Measurements from ENCODE around the gene CMTR1. TPM values are rescaled to one million over a fixed set of nuclear protein-coding genes. Genes with fewer than 3 reads are reported as not detected.

The CMTR1 gene
- polyA plus RNA-seq, 1 of the 3 experiments (the other 2 are of a cell fraction), result 19.8 TPM

DNA sequence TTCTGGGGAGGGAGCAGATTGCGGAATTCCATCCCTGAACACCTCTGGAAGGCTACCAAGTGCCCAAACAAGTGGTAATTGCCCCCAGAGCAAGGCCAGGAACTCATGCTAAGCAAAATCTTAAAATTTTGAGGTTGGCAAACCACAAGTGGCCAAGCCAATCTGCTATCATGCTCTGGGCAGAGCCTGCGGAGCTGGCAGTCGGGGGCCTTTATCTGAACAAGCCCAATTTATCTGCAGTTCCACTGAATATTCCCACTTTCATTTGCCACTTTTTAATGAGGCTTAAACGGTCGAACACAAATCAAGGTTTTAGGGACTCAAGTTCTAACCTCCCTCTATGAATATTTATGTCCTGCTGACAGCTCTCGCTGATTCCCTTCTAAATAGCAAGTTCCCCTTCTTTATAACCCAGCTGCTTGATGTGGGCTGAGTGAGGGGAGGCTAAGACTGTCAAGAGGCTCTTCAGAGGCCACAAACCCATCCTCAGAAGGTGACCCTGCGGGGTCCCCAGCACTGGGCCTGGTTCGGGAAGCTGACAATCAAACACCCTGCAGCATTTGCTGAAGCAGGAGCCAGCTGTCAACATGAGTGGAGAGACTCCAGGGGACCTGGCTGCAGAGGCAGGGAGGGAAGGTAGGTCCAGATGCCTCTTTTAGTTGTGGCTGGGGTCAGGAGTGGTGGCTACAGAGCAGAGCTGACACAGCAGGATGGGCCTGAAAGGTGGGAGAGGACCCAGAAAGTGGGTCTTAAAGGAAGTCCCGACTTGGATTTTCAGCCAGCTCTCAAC is 54.8 kb downstream of the CMTR1 start (continued):
- TF ChIP-seq, protein P1, sequence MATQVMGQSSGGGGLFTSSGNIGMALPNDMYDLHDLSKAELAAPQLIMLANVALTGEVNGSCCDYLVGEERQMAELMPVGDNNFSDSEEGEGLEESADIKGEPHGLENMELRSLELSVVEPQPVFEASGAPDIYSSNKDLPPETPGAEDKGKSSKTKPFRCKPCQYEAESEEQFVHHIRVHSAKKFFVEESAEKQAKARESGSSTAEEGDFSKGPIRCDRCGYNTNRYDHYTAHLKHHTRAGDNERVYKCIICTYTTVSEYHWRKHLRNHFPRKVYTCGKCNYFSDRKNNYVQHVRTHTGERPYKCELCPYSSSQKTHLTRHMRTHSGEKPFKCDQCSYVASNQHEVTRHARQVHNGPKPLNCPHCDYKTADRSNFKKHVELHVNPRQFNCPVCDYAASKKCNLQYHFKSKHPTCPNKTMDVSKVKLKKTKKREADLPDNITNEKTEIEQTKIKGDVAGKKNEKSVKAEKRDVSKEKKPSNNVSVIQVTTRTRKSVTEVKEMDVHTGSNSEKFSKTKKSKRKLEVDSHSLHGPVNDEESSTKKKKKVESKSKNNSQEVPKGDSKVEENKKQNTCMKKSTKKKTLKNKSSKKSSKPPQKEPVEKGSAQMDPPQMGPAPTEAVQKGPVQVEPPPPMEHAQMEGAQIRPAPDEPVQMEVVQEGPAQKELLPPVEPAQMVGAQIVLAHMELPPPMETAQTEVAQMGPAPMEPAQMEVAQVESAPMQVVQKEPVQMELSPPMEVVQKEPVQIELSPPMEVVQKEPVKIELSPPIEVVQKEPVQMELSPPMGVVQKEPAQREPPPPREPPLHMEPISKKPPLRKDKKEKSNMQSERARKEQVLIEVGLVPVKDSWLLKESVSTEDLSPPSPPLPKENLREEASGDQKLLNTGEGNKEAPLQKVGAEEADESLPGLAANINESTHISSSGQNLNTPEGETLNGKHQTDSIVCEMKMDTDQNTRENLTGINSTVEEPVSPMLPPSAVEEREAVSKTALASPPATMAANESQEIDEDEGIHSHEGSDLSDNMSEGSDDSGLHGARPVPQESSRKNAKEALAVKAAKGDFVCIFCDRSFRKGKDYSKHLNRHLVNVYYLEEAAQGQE (IDR thresholded peaks at IDR 0.05; ENCODE audit: low read depth, low read length), result no peak
- TF ChIP-seq NRF1 (IDR thresholded peaks at IDR 0.05; ENCODE audit: low read depth, low read length) (no peak), POLR2AphosphoS5 (IDR thresholded peaks at IDR 0.05; ENCODE audit: low read depth, low read length) (no peak), MXI1 (IDR thresholded peaks at IDR 0.05; ENCODE audit: low read depth, low read length) (no peak), JUND (IDR thresholded peaks at IDR 0.05) (no peak), ELF1 (IDR thresholded peaks at IDR 0.05) (no peak), SMC3 (IDR thresholded peaks at IDR 0.05; ENCODE audit: low read depth, low read length) (no peak)

DNA sequence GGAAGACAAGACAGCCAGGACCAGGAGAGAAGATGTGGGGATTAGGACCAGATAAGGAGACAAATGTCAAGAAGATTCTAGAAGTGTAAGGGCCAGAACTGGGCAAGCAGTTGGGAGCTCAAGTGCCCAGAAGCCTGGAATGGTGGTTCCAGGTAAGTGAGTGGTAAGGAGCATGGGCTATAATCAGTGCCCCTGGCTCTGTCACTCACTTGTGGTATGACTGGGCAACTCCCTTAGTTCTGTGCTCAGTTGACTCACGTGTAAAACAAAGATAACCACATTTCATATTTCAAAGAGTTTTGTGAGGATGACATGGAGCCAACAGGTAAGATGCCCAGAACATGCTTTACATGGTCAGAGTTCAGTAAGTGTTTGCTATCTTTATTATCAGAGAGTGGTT is 55.5 kb downstream of the CMTR1 start:
- POLR2A ChIA-PET, result interaction anchor here (0.5 to 1.4 kb wide), 2 partner anchors 77 to 209 kb away, joined by 4 to 5 read pairs; partner anchors contain the start of gene MDGA1
- 100% methylated on average over 1 of the region's 1 CpG for WGBS (ENCODE audit: low lambda C conversion rate)
- TF ChIP-seq MXI1 (IDR thresholded peaks at IDR 0.05; ENCODE audit: low read depth, low read length) (no peak), NRF1 (IDR thresholded peaks at IDR 0.05; ENCODE audit: low read depth, low read length) (no peak), RFX5 (IDR thresholded peaks at IDR 0.05; ENCODE audit: low read length) (no peak), MEF2A (IDR thresholded peaks at IDR 0.05; ENCODE audit: borderline replicate concordance, low read depth) (no peak), POLR2AphosphoS5 (IDR thresholded peaks at IDR 0.05; ENCODE audit: low read depth, low read length) (no peak), RAD21 (IDR thresholded peaks at IDR 0.05; ENCODE audit: low read length) (no peak), GATA2 (CRISPR knock-in tag; IDR thresholded peaks at IDR 0.05) (no peak), EZH2phosphoT487 (IDR thresholded peaks at IDR 0.05; ENCODE audit: borderline replicate concordance, low read depth) (no peak), ELF1 (IDR thresholded peaks at IDR 0.05) (no peak), TCF12 (IDR thresholded peaks at IDR 0.05) (no peak)
- TF ChIP-seq, protein P2, sequence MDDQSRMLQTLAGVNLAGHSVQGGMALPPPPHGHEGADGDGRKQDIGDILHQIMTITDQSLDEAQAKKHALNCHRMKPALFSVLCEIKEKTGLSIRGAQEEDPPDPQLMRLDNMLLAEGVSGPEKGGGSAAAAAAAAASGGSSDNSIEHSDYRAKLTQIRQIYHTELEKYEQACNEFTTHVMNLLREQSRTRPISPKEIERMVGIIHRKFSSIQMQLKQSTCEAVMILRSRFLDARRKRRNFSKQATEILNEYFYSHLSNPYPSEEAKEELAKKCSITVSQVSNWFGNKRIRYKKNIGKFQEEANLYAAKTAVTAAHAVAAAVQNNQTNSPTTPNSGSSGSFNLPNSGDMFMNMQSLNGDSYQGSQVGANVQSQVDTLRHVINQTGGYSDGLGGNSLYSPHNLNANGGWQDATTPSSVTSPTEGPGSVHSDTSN (IDR thresholded peaks at IDR 0.05), result no peak
- TF ChIP-seq, protein P1 (IDR thresholded peaks at IDR 0.05; ENCODE audit: low read depth, low read length), result no peak
- TF ChIP-seq, protein P3, sequence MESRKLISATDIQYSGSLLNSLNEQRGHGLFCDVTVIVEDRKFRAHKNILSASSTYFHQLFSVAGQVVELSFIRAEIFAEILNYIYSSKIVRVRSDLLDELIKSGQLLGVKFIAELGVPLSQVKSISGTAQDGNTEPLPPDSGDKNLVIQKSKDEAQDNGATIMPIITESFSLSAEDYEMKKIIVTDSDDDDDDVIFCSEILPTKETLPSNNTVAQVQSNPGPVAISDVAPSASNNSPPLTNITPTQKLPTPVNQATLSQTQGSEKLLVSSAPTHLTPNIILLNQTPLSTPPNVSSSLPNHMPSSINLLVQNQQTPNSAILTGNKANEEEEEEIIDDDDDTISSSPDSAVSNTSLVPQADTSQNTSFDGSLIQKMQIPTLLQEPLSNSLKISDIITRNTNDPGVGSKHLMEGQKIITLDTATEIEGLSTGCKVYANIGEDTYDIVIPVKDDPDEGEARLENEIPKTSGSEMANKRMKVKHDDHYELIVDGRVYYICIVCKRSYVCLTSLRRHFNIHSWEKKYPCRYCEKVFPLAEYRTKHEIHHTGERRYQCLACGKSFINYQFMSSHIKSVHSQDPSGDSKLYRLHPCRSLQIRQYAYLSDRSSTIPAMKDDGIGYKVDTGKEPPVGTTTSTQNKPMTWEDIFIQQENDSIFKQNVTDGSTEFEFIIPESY (IDR thresholded peaks at IDR 0.05; ENCODE audit: borderline replicate concordance, low read depth), result no peak
- TF ChIP-seq, protein P4, sequence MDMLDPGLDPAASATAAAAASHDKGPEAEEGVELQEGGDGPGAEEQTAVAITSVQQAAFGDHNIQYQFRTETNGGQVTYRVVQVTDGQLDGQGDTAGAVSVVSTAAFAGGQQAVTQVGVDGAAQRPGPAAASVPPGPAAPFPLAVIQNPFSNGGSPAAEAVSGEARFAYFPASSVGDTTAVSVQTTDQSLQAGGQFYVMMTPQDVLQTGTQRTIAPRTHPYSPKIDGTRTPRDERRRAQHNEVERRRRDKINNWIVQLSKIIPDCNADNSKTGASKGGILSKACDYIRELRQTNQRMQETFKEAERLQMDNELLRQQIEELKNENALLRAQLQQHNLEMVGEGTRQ (IDR thresholded peaks at IDR 0.05; ENCODE audit: borderline replicate concordance, low read depth, low read length), result no peak
- TF ChIP-seq, protein P5, sequence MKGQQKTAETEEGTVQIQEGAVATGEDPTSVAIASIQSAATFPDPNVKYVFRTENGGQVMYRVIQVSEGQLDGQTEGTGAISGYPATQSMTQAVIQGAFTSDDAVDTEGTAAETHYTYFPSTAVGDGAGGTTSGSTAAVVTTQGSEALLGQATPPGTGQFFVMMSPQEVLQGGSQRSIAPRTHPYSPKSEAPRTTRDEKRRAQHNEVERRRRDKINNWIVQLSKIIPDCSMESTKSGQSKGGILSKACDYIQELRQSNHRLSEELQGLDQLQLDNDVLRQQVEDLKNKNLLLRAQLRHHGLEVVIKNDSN (IDR thresholded peaks at IDR 0.05; ENCODE audit: borderline replicate concordance, low read depth), result no peak

More for the DNA sequence above, 55.5 kb downstream of the CMTR1 start:
- Histone ChIP-seq H4K20me1 (ENCODE audit: insufficient read depth) (no peaks in the 10 kb centered on the region), H3K4me3 (ENCODE audit: low read depth in 2 of 2, low read length in 1 of 2) (no peak overlapping the region), H2AFZ (ENCODE audit: low read depth) (no peak overlapping the region), H3K4me2 (no peak overlapping the region), H3K9me2 (no peaks in the 10 kb centered on the region), H3K27me3 (ENCODE audit: insufficient read depth) (no peaks in the 10 kb centered on the region), H3K36me3 (replicated peaks in 1 of 2; ENCODE audit: control insufficient read depth in 1 of 2, insufficient read depth in 2 of 2, low read length in 1 of 2) (peaks cover 0 to 6% of the 10 kb centered on the region in 2 experiments), H3K27ac (ENCODE audit: low read depth in 2 of 2, low read length in 1 of 2) (peak overlapping the region in 1 of 2 experiments; percentile 2; a peak in 1 of 4 replicates), H3K79me2 (ENCODE audit: insufficient read depth) (no peaks in the 10 kb centered on the region), H3K9ac (no peak overlapping the region), H3K4me1 (ENCODE audit: control insufficient read depth in 1 of 2, insufficient read depth in 2 of 2, low read depth in 1 of 2, low read length in 1 of 2) (peaks cover 0 to 72% of the 10 kb centered on the region in 2 experiments; a peak in 2 of 4 replicates), H3K9me3 (no peaks in the 10 kb centered on the region), H3F3A (replicated peaks; ENCODE audit: insufficient read depth) (no peaks in the 10 kb centered on the region)
- DNase-seq, result no peak
- CTCF ChIA-PET, result interaction anchor here (0.8 to 10.8 kb wide), 8 partner anchors 17 to 202 kb away, joined by 3 to 116 read pairs (median 4); no protein-coding TSS in a partner anchor

Measured in SK-N-SH (cell line).